GM19023 (cell line): ENCODE results near the gene COL21A1.

Experiments used
- ATAC-seq: cut with Tn5 transposase; IDR thresholded peaks from one replicate; pipeline ENCODE4 v1.9.1; 2021; ENCODE audit warnings: mild to moderate bottlenecking, moderate library complexity; ENCODE audit not compliant: unreplicated experiment

Gene COL21A1

DNA sequence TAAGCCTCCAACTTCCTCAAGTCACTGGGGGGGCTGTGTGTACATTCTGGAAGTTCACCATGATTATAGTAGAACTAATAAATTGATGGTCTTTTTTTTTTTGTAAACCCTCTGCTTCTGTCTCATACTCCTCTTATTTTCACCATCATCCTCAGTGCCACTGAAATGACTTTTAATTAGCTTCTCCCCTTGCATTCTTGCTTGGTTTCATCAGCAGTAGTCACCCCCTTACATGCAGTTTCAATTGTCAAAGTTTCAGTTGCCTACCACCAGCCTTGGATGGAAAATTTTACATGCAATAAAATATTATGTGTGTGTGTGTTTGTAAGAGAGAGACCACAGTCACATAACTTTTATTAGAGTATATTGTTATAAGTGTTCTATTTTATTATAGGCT lies 196.2 kb downstream of the COL21A1 start:
- ATAC-seq: no peak

GRCh38 chr6:56050530-56051201 lies 196.7 kb downstream of the COL21A1 start:
- no peak for ATAC-seq

- no peak for ATAC-seq
Observed at GRCh38 chr6:56048601-56049000, 198.8 kb downstream of the COL21A1 start.

GRCh38 chr6:56047931-56048540 lies 199.3 kb downstream of the COL21A1 start:
- no peak for ATAC-seq

DNA sequence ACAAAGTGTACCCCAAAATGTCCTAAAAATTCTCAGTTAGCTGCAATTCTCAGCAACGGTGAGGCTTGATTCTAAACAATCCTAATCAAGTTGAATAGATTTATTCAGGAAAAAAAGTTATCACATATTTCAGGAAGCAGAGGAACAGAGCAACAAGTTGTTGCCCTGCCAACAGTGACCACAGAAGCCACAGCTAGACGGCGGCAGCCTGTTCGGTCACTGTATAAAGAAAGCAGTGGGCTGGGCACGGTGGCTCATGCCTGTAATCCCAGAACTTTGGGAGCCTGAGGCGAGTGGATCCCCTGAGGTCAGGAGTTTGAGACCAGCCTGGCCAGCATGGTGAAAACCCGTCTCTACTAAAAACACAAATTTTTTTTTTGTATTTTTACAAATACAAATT lies 200.8 kb downstream of the COL21A1 start:
- ATAC-seq: no peak

GRCh38 chr6:56043761-56044160 lies 203.6 kb downstream of the COL21A1 start:
- ATAC-seq: no peak

DNA sequence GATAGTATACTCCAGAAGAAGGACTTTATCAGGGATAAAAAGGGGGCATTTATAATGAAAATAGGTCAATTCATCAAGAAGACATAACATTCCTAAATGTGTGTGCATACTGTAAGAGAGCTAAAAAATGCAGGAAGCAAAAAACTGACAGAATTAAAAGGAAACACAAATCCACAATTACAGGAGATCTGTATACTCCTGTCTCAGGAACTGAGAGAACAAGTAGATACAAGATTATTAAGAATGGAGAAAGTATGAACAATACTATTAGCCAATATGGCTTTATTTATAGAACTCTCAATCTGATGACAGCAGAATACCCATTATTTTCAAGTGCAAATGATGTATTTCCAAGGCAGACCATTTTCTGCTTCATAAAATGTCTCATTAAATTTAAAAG lies 204.3 kb downstream of the COL21A1 start:
- no peak for ATAC-seq

DNA sequence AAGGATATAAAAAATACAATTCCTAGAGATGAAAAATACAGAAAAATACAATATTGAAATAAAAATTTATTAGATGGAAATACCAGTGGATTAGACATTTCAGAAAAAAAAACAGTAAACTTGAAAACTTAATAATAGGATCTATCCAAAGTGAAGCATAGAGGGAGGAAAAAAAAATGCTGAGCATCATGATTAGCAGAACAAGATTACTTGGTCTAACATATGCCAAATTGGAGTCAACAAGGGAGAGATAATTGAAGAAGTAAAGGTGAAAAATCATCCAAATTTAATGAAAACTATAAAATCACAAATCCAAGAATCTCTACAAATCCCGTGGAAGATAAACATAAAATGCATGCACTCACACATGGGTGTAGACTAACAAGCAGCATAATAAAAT lies 205.8 kb downstream of the COL21A1 start:
- ATAC-seq: no peak

- no peak for ATAC-seq
Observed at GRCh38 chr6:56040889-56041301, 206.5 kb downstream of the COL21A1 start.

DNA sequence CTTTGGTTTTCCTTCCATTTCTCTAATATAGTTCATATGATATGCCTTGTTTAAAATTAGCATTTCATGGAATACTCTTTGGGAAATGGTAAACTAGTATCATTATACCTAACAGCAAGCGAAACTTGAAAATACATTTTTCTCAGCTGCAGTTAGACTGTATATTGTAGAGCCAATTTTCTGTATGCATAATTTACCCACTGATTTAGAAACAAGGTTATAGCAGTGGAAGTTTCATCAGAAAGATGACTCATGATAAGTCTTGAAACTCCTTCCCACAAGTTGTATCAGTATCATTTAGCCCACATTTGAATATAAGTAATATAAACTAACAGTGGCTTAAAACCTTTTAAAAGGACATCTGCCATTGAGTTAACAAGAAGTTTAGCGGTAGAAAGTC lies 207.2 kb downstream of the COL21A1 start:
- no peak for ATAC-seq

DNA sequence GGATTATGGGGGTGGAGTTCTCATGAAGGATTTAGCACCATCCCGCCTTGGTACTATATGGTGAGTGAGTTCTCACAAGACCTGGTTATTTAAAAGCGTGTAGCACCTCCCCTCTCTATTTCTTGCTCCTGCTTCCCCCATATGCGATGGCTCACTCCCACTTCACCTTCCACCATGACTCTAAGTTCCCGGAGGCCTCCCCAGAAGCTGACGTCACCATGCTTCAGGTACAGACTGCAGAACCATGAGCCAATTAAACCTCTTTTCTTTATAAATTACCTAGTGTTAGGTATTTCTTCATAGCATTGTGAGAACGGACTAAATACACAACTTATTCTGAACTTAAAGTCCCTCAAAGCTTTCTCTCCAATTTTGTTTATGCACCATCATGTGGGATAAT lies 208.6 kb downstream of the COL21A1 start:
- no peak for ATAC-seq

- no peak for ATAC-seq
Observed at GRCh38 chr6:56037601-56038000, 209.8 kb downstream of the COL21A1 start.

DNA sequence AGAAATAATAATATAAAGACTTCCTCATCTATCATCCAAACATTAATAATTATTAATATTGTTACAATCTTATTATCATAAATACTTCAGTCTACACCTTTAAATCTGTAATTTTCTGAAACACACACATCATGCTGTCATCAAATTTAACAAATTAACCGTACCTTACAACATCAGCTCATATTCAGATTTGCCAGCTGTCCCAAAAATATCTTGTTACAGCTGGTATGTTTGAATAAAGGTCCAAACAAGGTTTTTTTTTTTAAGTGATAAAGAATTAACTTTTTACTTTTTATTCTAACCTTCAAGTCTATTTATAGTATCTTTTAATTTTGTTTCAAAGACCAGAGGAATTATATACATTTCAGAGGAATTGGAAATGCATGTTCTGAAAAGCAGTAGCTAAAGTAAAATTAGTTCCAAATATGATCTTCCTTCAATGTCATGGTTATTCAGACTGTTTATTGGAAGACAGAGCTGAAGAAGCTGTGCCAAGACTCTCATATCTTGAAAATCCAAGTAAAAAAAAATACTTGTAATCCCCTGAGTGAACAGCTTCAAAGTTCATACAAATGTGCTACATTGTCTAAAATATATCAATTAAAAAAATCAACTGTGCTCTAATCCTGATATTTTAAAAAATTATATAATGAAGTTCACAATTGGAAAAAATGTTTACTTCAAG lies 210.3 kb downstream of the COL21A1 start:
- no peak for ATAC-seq

GRCh38 chr6:56033401-56033800 lies 214.0 kb downstream of the COL21A1 start:
- ATAC-seq: no peak

DNA sequence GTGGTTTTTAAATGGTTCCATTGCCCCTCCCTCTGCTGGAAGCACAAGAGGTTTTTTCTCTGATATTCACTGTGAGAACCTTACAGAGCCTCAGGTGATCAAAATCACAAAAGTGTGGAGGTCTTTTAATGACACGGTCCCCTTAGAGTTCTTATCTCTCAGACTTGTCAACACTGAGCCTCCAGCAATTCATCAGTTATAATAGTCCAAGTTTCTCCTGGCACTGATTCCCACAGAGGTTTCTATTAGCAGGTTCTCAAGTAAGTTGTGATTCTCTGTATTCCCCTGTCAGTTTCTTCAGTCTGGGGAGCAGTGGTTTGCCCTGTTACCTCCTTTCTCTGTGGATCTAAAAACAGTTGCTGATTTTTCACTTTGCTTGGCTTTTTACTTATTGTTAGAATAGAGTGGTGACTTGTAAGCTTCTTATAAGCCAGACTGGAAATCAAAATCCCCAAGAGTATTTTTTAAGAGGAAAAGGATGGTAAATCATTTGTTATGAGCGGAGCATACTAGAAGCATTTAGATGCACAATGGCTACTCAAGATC lies 214.6 kb downstream of the COL21A1 start:
- ATAC-seq: no peak

- no peak for ATAC-seq
Observed at GRCh38 chr6:56027865-56028264, 219.5 kb downstream of the COL21A1 start.

GRCh38 chr6:56026455-56027180 lies 220.8 kb downstream of the COL21A1 start:
- no peak for ATAC-seq

DNA sequence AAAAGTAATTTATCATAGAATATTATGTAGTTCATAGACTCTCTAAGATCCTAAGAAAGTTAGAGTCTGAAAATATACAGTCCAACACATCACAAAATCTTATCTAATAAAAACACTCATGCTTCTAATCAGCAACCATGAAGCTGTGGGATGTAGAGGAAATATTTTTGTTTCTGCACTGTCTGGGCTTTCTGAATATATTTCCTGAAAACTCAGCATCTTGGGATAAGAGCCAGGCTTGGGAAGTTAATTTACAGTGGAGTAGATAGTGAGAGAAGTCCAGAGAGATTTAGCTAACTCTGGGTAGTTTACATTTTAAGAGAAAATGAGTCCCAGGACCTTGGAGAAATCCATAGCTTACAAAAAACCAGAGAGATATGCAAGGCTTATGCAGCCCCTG lies 221.6 kb downstream of the COL21A1 start:
- ATAC-seq: no peak

DNA sequence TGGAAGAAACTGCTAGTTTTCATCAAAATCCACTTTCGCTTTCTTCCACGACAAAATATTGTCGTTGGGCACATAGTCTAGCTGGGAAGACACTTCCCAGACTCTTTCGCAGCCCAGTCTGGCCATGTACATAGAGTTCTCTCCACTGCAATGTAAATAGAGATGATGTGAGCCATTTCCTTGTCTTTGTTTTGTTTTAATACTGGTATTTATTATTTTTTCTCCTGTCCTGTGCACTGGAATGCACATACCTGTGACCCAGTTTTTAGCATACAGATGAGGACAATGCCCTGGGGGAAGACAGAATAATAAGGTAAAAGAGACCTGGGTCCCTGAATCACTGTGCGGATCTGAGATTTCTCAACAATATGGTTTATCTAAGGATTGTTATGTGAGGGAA lies 222.4 kb downstream of the COL21A1 start:
- no peak for ATAC-seq

DNA sequence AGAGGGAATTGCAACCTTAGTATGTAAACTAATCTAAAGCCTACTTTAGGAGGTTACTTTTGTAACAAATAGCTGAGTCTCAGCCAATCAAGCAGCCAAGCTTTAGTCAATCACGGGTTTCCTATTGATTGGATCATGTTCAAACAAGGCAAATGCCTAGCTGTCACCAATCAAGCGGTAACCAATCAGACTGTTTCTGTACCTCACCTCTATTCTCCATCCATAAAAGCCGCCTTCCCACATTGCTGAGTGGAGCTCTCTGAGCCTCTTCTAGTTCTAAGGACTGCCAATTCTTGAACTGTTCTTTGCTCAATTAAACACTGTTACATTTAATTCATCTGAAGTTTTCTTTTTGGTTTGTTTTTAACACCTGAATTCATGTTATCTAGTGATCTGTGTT lies 223.6 kb downstream of the COL21A1 start:
- no peak for ATAC-seq

- ATAC-seq: no peak
Observed at GRCh38 chr6:56022678-56023077, 224.7 kb downstream of the COL21A1 start.
